Mesenchymal stem cell (in vitro differentiated cells and primary cell): ENCODE data around the gene ABTB2.

Source experiments
- DNase-seq: peaks from one replicate; pipeline ENCODE4 v3.0.0-alpha.2; 2013
- H2AFZ ChIP-seq: one replicate; pipeline ENCODE4 v1.6.1; 2013; ENCODE audit warnings: low read depth, mild to moderate bottlenecking, control low read depth, inconsistent platforms, low read length, moderate library complexity
- H2AK5ac ChIP-seq: 2 replicates; pipeline ENCODE4 v1.6.1; 2013; ENCODE audit warnings: low read length, moderate library complexity, mild to moderate bottlenecking, inconsistent platforms; ENCODE audit not compliant: severe bottlenecking
- H2BK120ac ChIP-seq: one replicate; pipeline ENCODE4 v1.6.1; 2013; ENCODE audit warnings: low read depth, mild to moderate bottlenecking, inconsistent platforms, low read length, moderate library complexity
- H2BK12ac ChIP-seq, 2 experiments: one replicate each; pipeline ENCODE4 v1.6.1; 2013; ENCODE audit warnings: inconsistent platforms in 2 of 2, low read length in 2 of 2, mild to moderate bottlenecking in 2 of 2, moderate library complexity in 2 of 2, control low read depth in 1 of 2
- H2BK15ac ChIP-seq: one replicate; pipeline ENCODE4 v1.6.1; 2013; ENCODE audit warnings: mild to moderate bottlenecking, low read depth, inconsistent platforms; ENCODE audit not compliant: poor library complexity, severe bottlenecking
- H2BK5ac ChIP-seq: 2 replicates; pipeline ENCODE4 v1.6.1; 2013; ENCODE audit warnings: low read depth, mild to moderate bottlenecking, low read length, control low read depth, inconsistent platforms; ENCODE audit not compliant: poor library complexity, severe bottlenecking
- H3K14ac ChIP-seq, 2 experiments: one replicate each; pipeline ENCODE4 v1.6.1; 2013; ENCODE audit warnings: inconsistent platforms in 2 of 2, low read length in 2 of 2, control low read depth in 1 of 2, mild to moderate bottlenecking in 1 of 2, moderate library complexity in 1 of 2
- H3K18ac ChIP-seq, 2 experiments: one replicate each; pipeline ENCODE4 v1.6.1; 2013; ENCODE audit warnings: inconsistent platforms in 2 of 2, low read length in 2 of 2, control low read depth in 1 of 2, low read depth in 1 of 2, mild to moderate bottlenecking in 1 of 2
- H3K23ac ChIP-seq, 2 experiments: one replicate each; pipeline ENCODE4 v1.6.1; 2013; ENCODE audit warnings: inconsistent platforms in 2 of 2, low read length in 2 of 2, mild to moderate bottlenecking in 2 of 2, moderate library complexity in 2 of 2, control low read depth in 1 of 2
- H3K27ac ChIP-seq: 2 replicates; pipeline ENCODE4 v1.5.1; 2013; ENCODE audit warnings: mild to moderate bottlenecking, moderate library complexity, low read length, control low read depth, inconsistent platforms; ENCODE audit not compliant: poor library complexity, severe bottlenecking
- H3K27me3 ChIP-seq, 2 experiments: 2 replicates each; pipeline versions ENCODE4 v1.6.1 to v1.7.0; 2013; ENCODE audit warnings: low read length in 2 of 2, mild to moderate bottlenecking in 2 of 2, moderate library complexity in 2 of 2, control low read depth in 1 of 2, inconsistent platforms in 1 of 2; ENCODE audit not compliant: control insufficient read depth in 1 of 2, insufficient read depth in 1 of 2
- H3K36me3 ChIP-seq, 2 experiments: 2 replicates each; pipeline versions ENCODE4 v1.6.1 to v1.7.0; 2013; ENCODE audit warnings: low read length in 2 of 2, control low read depth in 1 of 2, inconsistent platforms in 1 of 2, low read depth in 1 of 2, mild to moderate bottlenecking in 1 of 2; ENCODE audit not compliant: insufficient read depth in 2 of 2, control insufficient read depth in 1 of 2
- H3K4ac ChIP-seq, 2 experiments: one replicate each; pipeline ENCODE4 v1.6.1; 2013; ENCODE audit warnings: inconsistent platforms in 2 of 2, low read length in 2 of 2, mild to moderate bottlenecking in 2 of 2, moderate library complexity in 2 of 2, control low read depth in 1 of 2, low read depth in 1 of 2
- H3K4me1 ChIP-seq: 2 replicates; pipeline ENCODE4 v1.6.1; 2013; ENCODE audit warnings: low read depth, low read length, control low read depth; ENCODE audit not compliant: control insufficient read depth, insufficient read depth
- H3K4me2 ChIP-seq: 2 replicates; pipeline ENCODE4 v1.6.1; 2013; ENCODE audit warnings: low read length, mild to moderate bottlenecking, inconsistent platforms; ENCODE audit not compliant: poor library complexity, severe bottlenecking
- H3K4me3 ChIP-seq, 2 experiments: 2 replicates each; pipeline versions ENCODE4 v1.5.1 to v1.7.0; 2013; ENCODE audit warnings: low read length in 2 of 2, mild to moderate bottlenecking in 2 of 2, control low read depth in 1 of 2, low read depth in 1 of 2; ENCODE audit not compliant: insufficient read depth in 1 of 2
- H3K79me1 ChIP-seq: replicated peaks from 2 replicates; pipeline ENCODE4 v1.6.1; 2013; ENCODE audit warnings: mild to moderate bottlenecking, control low read depth, low read length, inconsistent platforms; ENCODE audit not compliant: poor library complexity, severe bottlenecking
- H3K9ac ChIP-seq: 2 replicates; pipeline ENCODE4 v1.7.0; 2013; ENCODE audit warnings: mild to moderate bottlenecking, low read length, moderate library complexity
- H3K9me3 ChIP-seq: 2 replicates; pipeline ENCODE4 v1.7.0; 2013; ENCODE audit warnings: mild to moderate bottlenecking, low read length; ENCODE audit not compliant: control insufficient read depth
- H4K8ac ChIP-seq: one replicate; pipeline ENCODE4 v1.6.1; 2013; ENCODE audit warnings: inconsistent platforms, mild to moderate bottlenecking, low read length, moderate library complexity
- H4K91ac ChIP-seq: one replicate; pipeline ENCODE4 v1.6.1; 2013; ENCODE audit warnings: mild to moderate bottlenecking, low read length, inconsistent platforms
- WGBS: methylation state at CpG from one replicate; pipeline ENCODE4 v1.1.7; 2013; ENCODE audit warnings: mixed read lengths; 5-methylcytosine and 5-hydroxymethylcytosine counted together

ABTB2 gene

GRCh38 chr11:34128824-34129223, 229.0 kb downstream of the ABTB2 start:
- H3K23ac ChIP-seq = no peak overlapping the region
- H4K8ac ChIP-seq = no peak overlapping the region
- H3K4me2 ChIP-seq = no peak overlapping the region
- H3K27me3 ChIP-seq = no peaks in the 10 kb centered on the region
- H3K36me3 ChIP-seq = peaks cover 44 to 92% of the 10 kb centered on the region in 2 experiments
- 97% methylated on average over 3 of the region's 3 CpGs for WGBS
- no peak overlapping the region for H3K4me3 ChIP-seq
- no peak overlapping the region for H3K4ac ChIP-seq
- no peak overlapping the region for H3K18ac ChIP-seq
- H3K9ac ChIP-seq = no peak overlapping the region
- no peak overlapping the region for H2BK120ac ChIP-seq
- no peak overlapping the region for H2BK5ac ChIP-seq
- no peak for DNase-seq
- H3K9me3 ChIP-seq = no peaks in the 10 kb centered on the region
- no peak overlapping the region for H4K91ac ChIP-seq
- H3K14ac ChIP-seq = no peak overlapping the region
- peaks cover 18% of the 10 kb centered on the region for H3K79me1 ChIP-seq
- no peak overlapping the region for H2AK5ac ChIP-seq
- H3K4me1 ChIP-seq = peaks cover 1% of the 10 kb centered on the region
- H3K27ac ChIP-seq = no peak overlapping the region
- H2BK12ac ChIP-seq = no peak overlapping the region
- no peak overlapping the region for H2AFZ ChIP-seq
- no peak overlapping the region for H2BK15ac ChIP-seq

- Histone ChIP-seq H2BK12ac (no peak overlapping the region), H3K27me3 (no peaks in the 10 kb centered on the region), H3K4me2 (no peak overlapping the region), H3K18ac (no peak overlapping the region), H4K8ac (no peak overlapping the region), H2BK120ac (no peak overlapping the region), H2AFZ (no peak overlapping the region), H2AK5ac (no peak overlapping the region), H3K9ac (no peak overlapping the region), H3K4me1 (peaks cover 1% of the 10 kb centered on the region), H3K36me3 (peaks cover 44 to 93% of the 10 kb centered on the region in 2 experiments), H3K79me1 (peaks cover 17% of the 10 kb centered on the region), H3K27ac (no peak overlapping the region), H2BK15ac (no peak overlapping the region), H4K91ac (no peak overlapping the region), H3K4me3 (no peak overlapping the region), H3K14ac (no peak overlapping the region), H3K9me3 (no peaks in the 10 kb centered on the region), H3K4ac (no peak overlapping the region), H2BK5ac (no peak overlapping the region), H3K23ac (no peak overlapping the region)
- 85% methylated on average over 8 of the region's 12 CpGs for WGBS
- no peak for DNase-seq
Observed at GRCh38 chr11:34126959-34127848, 230.6 kb downstream of the ABTB2 start.

DNA sequence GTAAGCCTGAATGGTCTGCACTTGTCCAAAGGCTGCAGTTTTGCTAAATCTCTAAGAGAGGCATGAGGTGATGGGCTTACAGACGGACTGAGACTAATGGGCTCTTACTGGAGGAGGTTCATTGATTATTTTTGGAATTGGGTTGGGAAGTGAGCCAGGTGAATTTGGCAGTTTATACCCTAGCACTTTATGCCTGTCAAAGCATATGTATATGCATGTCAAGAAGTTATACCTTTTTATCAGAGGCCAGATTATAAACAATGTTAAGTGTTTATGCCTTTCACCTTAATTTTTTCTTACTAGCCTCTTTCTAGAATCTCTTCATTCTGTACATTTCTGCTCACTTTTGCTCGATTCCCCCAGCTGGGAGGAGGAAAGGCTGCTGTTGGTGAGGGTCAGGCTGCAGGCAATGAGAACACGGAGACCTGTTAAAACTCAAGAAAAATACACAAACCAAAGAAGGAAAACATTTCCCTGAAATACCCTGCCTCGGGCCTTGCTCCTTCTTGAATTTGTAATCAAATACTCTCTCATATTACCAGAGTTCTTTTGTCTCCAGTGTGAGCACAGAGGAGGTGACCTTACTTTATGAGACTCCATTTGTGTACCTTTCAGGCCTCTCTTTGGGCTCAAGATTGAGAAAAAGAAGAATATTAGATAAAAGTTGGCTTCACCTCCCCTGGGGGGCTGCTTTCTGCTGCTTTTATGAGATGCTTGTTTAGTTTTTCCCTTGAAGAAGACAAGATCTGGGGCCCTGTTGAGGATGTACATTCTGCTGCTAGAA, 232.7 kb downstream of the ABTB2 start:
- Histone ChIP-seq H2BK5ac (no peak overlapping the region), H3K27me3 (no peaks in the 10 kb centered on the region), H4K8ac (no peak overlapping the region), H2BK15ac (no peak overlapping the region), H3K4me3 (no peak overlapping the region), H2BK120ac (no peak overlapping the region), H3K79me1 (peaks cover 21% of the 10 kb centered on the region), H3K27ac (no peak overlapping the region), H3K36me3 (peaks cover 43 to 92% of the 10 kb centered on the region in 2 experiments), H3K14ac (no peak overlapping the region), H3K18ac (no peak overlapping the region), H2BK12ac (no peak overlapping the region), H3K4ac (no peak overlapping the region), H2AK5ac (no peak overlapping the region), H3K4me2 (no peak overlapping the region), H2AFZ (no peak overlapping the region), H3K9me3 (no peaks in the 10 kb centered on the region), H3K23ac (no peak overlapping the region), H3K4me1 (peaks cover 3% of the 10 kb centered on the region), H3K9ac (no peak overlapping the region), H4K91ac (no peak overlapping the region)
- WGBS = 95% methylated on average over 2 of the region's 4 CpGs
- DNase-seq = no peak

- H3K36me3 ChIP-seq = peaks cover 53 to 92% of the 10 kb centered on the region in 2 experiments
- no peak overlapping the region for H2BK15ac ChIP-seq
- WGBS = 98% methylated on average over 4 of the region's 4 CpGs
- no peak overlapping the region for H2BK120ac ChIP-seq
- H4K91ac ChIP-seq = no peak overlapping the region
- H3K4ac ChIP-seq = no peak overlapping the region
- H3K14ac ChIP-seq = no peak overlapping the region
- no peaks in the 10 kb centered on the region for H3K9me3 ChIP-seq
- peaks cover 5% of the 10 kb centered on the region for H3K4me1 ChIP-seq
- no peak overlapping the region for H2BK5ac ChIP-seq
- no peaks in the 10 kb centered on the region for H3K27me3 ChIP-seq
- no peak overlapping the region for H2AFZ ChIP-seq
- no peak for DNase-seq
- H3K4me2 ChIP-seq = no peak overlapping the region
- no peak overlapping the region for H3K27ac ChIP-seq
- no peak overlapping the region for H3K9ac ChIP-seq
- H2AK5ac ChIP-seq = no peak overlapping the region
- H3K4me3 ChIP-seq = no peak overlapping the region
- no peak overlapping the region for H3K23ac ChIP-seq
- H3K18ac ChIP-seq = no peak overlapping the region
- H3K79me1 ChIP-seq = peaks cover 31% of the 10 kb centered on the region
- H2BK12ac ChIP-seq = no peak overlapping the region
- H4K8ac ChIP-seq = no peak overlapping the region
Observed at GRCh38 chr11:34120651-34121050, 237.2 kb downstream of the ABTB2 start.
